Activated CD4-positive, alpha-beta T cell treated with anti-CD3 and anti-CD28 coated beads for 24 hours (primary cell): ENCODE data around the gene RBM5.

Experiments
- DNase-seq, 2 donors: peaks; one replicate each; pipeline ENCODE4 v3.0.0-alpha.2; 2020; ENCODE audit warnings: low read depth in 2 of 2

Gene RBM5

GRCh38 chr3:50138266-50139200, 49.8 kb downstream of the RBM5 start:
- DNase-seq: no peak

GRCh38 chr3:50139308-50139707, 50.6 kb downstream of the RBM5 start:
- no peak for DNase-seq

- no peak for DNase-seq
These were observed 51.2 kb downstream of the RBM5 start for GRCh38 chr3:50139718-50140423.

GRCh38 chr3:50140990-50141389, 52.3 kb downstream of the RBM5 start:
- DNase-seq: no peak

GRCh38 chr3:50146316-50146901, 57.7 kb downstream of the RBM5 start:
- DNase-seq: no peak

- DNase-seq: no peak
These were observed 58.3 kb downstream of the RBM5 start for GRCh38 chr3:50147016-50147415.

- no peak for DNase-seq
These were observed 58.7 kb downstream of the RBM5 start for GRCh38 chr3:50147447-50147846.

- no peak for DNase-seq
These were observed 59.1 kb downstream of the RBM5 start for GRCh38 chr3:50147861-50148260.

- DNase-seq: no peak
These were observed 61.7 kb downstream of the RBM5 start for GRCh38 chr3:50150404-50150750.

GRCh38 chr3:50150863-50151686, 62.4 kb downstream of the RBM5 start:
- DNase-seq: no peak

- no peak for DNase-seq
These were observed 63.0 kb downstream of the RBM5 start for GRCh38 chr3:50151728-50152127.

GRCh38 chr3:50153782-50154475, 65.2 kb downstream of the RBM5 start:
- DNase-seq: no peak

- DNase-seq: no peak
These were observed 65.7 kb downstream of the RBM5 start for GRCh38 chr3:50154476-50154839.

- DNase-seq: peak; percentile 39 to 42
These were observed 66.2 kb downstream of the RBM5 start, which contains the start of gene SEMA3F for GRCh38 chr3:50154840-50155490. TSS of gene SEMA3F (plus strand) at chr3:50155324. CDS start at chr3:50159623, 4,299 bp downstream.

- no peak for DNase-seq
These were observed 66.8 kb downstream of the RBM5 start for GRCh38 chr3:50155491-50155878.

GRCh38 chr3:50155891-50156290, 67.2 kb downstream of the RBM5 start:
- no peak for DNase-seq

GRCh38 chr3:50156549-50157493, 68.1 kb downstream of the RBM5 start:
- DNase-seq: no peak

GRCh38 chr3:50157827-50158529, 69.3 kb downstream of the RBM5 start:
- DNase-seq: no peak
